Tibial nerve (tissue), 4 donors: ENCODE results near the gene RELL1. TPM values are rescaled to one million over a fixed set of nuclear protein-coding genes. Genes with fewer than 3 reads are reported as not detected.

ENCODE experiments used
- DNase-seq, 2 donors: peaks; one replicate each; pipeline ENCODE4 v3.0.0-alpha.2; 2019; ENCODE audit warnings: low spot score in 2 of 2
- H3K27ac ChIP-seq, 4 donors: fragments of 200-600 bp; sonication (generic) in 3 of 4; one replicate each; pipeline ENCODE4 v1.5.1; 2017 to 2019; ENCODE audit warnings: mild to moderate bottlenecking in 1 of 4
- H3K27me3 ChIP-seq, 2 donors: fragments of 200-600 bp; sonication (generic) in 1 of 2; one replicate each; pipeline versions ENCODE4 v1.5.1 to v1.6.0; 2017 to 2019
- H3K36me3 ChIP-seq, 3 donors: fragments of 200-600 bp; sonication (generic); one replicate each; pipeline ENCODE4 v1.5.1; 2018 to 2019
- H3K4me1 ChIP-seq, 4 donors: fragments of 200-600 bp; sonication (generic) in 3 of 4; one replicate each; pipeline ENCODE4 v1.5.1; 2017 to 2019
- H3K4me3 ChIP-seq, 4 donors: fragments of 200-600 bp; sonication (generic) in 3 of 4; one replicate each; pipeline ENCODE4 v1.5.1; 2017 to 2019; ENCODE audit warnings: mild to moderate bottlenecking in 1 of 4, moderate library complexity in 1 of 4
- H3K9me3 ChIP-seq, 4 donors: fragments of 200-600 bp; sonication (generic) in 3 of 4; one replicate each; pipeline ENCODE4 v1.5.1; 2017 to 2019
- EP300 ChIP-seq, 2 donors: sonication (generic); formaldehyde crosslinking; IDR thresholded peaks; one replicate each; pipeline ENCODE4 v1.6.1; 2017; ENCODE audit warnings: antibody characterized with exemption in 2 of 2, mild to moderate bottlenecking in 1 of 2
- POLR2A ChIP-seq, 2 donors: fragments of 450-650 bp; IDR thresholded peaks; one replicate each; pipeline ENCODE4 v1.6.1; 2017; ENCODE audit warnings: antibody characterized with exemption in 2 of 2, mild to moderate bottlenecking in 2 of 2, moderate library complexity in 2 of 2
- WGBS, 2 donors: methylation state at CpG; one replicate each; pipeline ENCODE4 v1.1.5; 2018; 5-methylcytosine and 5-hydroxymethylcytosine counted together
- total RNA-seq, 4 donors: library from RNA; depleted of rRNA; stranded (reverse); fragments of >200 nt; gene quantifications; one replicate each; pipeline ENCODE4 v1.1.0, GENCODE V29; 2016
- TF ChIP-seq, protein P1 (sequence below), 5 experiments: fragments of 200-600 bp in 3 of 5; fragments of 450-650 bp in 2 of 5; sonication (generic) in 3 of 5; IDR thresholded peaks; one replicate each; pipeline ENCODE4 v1.5.1; 2016 to 2019; ENCODE audit warnings: antibody characterized with exemption in 5 of 5, mild to moderate bottlenecking in 3 of 5, moderate library complexity in 2 of 5

RELL1 gene
- total RNA-seq, 4 donors from 2014 or later = 43.8 to 78.0 (median 61.2) TPM

DNA sequence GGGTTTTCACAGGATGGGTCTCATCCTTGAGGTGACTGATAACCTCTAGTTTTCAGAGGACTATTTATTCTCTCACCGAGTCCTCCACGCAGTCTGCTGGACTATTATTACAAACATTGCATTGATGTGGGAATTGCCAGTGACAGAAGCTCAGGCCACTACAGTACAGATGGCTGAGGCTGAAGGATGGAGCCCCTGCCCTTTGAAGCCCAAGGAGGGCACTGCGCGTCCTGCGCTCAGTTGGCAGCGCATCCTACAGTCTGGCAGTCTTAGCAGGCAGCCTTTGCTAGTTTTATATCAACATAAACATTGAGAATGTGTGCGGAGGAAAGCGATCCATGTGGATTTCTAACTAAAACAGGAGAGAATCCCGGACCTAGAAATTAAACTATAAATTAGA lies 1.5 kb upstream of the RELL1 start:
- H3K4me3 ChIP-seq = no peak overlapping the region
- H3K9me3 ChIP-seq = no peaks in the 10 kb centered on the region
- no peaks in the 10 kb centered on the region for H3K27me3 ChIP-seq
- no peaks in the 10 kb centered on the region for H3K36me3 ChIP-seq
- peaks cover 0 to 33% (median 15%) of the 10 kb centered on the region in 4 donors for H3K4me1 ChIP-seq
- peak overlapping the region in 1 of 4 donors; percentile 90 for H3K27ac ChIP-seq
- TF ChIP-seq POLR2A (IDR thresholded peaks at IDR 0.05) (no peak), EP300 (IDR thresholded peaks at IDR 0.05) (no peak)
- TF ChIP-seq, protein P1, sequence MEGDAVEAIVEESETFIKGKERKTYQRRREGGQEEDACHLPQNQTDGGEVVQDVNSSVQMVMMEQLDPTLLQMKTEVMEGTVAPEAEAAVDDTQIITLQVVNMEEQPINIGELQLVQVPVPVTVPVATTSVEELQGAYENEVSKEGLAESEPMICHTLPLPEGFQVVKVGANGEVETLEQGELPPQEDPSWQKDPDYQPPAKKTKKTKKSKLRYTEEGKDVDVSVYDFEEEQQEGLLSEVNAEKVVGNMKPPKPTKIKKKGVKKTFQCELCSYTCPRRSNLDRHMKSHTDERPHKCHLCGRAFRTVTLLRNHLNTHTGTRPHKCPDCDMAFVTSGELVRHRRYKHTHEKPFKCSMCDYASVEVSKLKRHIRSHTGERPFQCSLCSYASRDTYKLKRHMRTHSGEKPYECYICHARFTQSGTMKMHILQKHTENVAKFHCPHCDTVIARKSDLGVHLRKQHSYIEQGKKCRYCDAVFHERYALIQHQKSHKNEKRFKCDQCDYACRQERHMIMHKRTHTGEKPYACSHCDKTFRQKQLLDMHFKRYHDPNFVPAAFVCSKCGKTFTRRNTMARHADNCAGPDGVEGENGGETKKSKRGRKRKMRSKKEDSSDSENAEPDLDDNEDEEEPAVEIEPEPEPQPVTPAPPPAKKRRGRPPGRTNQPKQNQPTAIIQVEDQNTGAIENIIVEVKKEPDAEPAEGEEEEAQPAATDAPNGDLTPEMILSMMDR (IDR thresholded peaks at IDR 0.05) = no peak
- WGBS, 2 donors = 87 to 88% methylated on average over 9 of the region's 9 CpGs
- no peak for DNase-seq

DNA sequence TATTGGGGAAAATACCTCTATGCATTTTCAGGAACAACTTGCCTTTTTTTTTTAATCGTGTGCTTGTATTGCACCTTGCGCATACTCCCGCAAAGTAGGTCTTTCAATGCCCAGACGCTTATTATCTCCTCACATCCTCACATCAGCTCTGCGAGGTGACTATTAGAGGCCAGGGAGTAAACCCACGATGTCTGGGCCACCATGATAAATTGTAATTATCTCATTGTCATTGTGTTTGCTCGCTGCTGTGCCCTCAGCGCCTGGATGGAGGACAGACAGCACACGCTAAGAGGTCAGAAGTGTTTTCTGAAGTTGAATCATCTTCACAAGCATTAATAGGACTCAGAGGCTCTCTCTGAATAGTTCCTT lies 1.0 kb upstream of the RELL1 start:
- H3K4me3 ChIP-seq = peak overlapping the region; percentile 50 to 95 (median 76)
- WGBS, 2 donors = 48 to 50% methylated on average over 9 of the region's 9 CpGs
- no peak for TF ChIP-seq POLR2A (IDR thresholded peaks at IDR 0.05)
- TF ChIP-seq, protein P1 (IDR thresholded peaks at IDR 0.05) = no peak
- TF ChIP-seq EP300 (IDR thresholded peaks at IDR 0.05) = no peak
- no peaks in the 10 kb centered on the region for H3K36me3 ChIP-seq
- no peaks in the 10 kb centered on the region for H3K27me3 ChIP-seq
- peaks cover 0 to 37% (median 18%) of the 10 kb centered on the region in 4 donors for H3K4me1 ChIP-seq
- DNase-seq = no peak
- no peaks in the 10 kb centered on the region for H3K9me3 ChIP-seq
- H3K27ac ChIP-seq = peak overlapping the region; percentile 66 to 98 (median 90)

DNA sequence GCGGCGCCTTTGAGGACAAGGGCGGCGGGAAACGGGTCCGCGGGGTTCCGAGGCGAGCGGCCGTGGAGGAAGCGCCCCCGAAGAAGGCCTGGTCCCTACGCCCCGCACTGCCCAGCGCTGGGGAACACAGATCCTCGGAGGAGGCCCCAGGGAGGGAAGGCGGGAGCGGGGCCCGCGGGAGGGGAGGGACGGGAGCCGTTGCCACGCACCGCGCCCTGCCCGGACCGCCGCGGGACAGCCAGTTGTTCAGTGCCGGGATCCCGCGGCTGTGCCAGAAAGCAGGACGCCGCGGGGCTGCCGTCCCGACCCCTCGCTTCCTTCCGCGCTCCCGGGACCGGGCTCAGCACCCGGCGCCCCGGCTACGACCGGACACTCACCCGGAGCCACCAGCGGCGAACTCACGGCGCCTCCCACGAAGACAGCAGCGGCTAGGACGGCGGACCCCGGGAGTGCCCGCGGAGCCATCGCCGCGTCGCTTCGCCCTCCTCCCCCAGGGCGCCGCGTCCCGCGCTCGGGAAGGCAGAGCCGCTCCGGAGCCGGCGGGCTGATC lies 278 bp downstream of the RELL1 start:
- H3K4me3 ChIP-seq = peak overlapping the region; percentile 64 to 99 (median 92)
- H3K36me3 ChIP-seq = no peaks in the 10 kb centered on the region
- H3K27ac ChIP-seq = peak overlapping the region; percentile 89 to 99 (median 96)
- H3K9me3 ChIP-seq = no peaks in the 10 kb centered on the region
- H3K4me1 ChIP-seq = peaks cover 0 to 37% (median 18%) of the 10 kb centered on the region in 4 donors
- no peaks in the 10 kb centered on the region for H3K27me3 ChIP-seq
- TF ChIP-seq POLR2A (IDR thresholded peaks at IDR 0.05) (peak; percentile 64 to 90), EP300 (IDR thresholded peaks at IDR 0.05) (peak in 1 of 2 donors; percentile 90)
- TF ChIP-seq, protein P1 (IDR thresholded peaks at IDR 0.05) = peak in 2 of 5 experiments; percentile 10 to 34
- peak; percentile 22 to 34 for DNase-seq
- 0 to 1% methylated on average over 38 to 48 of the region's 75 CpGs for WGBS, 2 donors

DNA sequence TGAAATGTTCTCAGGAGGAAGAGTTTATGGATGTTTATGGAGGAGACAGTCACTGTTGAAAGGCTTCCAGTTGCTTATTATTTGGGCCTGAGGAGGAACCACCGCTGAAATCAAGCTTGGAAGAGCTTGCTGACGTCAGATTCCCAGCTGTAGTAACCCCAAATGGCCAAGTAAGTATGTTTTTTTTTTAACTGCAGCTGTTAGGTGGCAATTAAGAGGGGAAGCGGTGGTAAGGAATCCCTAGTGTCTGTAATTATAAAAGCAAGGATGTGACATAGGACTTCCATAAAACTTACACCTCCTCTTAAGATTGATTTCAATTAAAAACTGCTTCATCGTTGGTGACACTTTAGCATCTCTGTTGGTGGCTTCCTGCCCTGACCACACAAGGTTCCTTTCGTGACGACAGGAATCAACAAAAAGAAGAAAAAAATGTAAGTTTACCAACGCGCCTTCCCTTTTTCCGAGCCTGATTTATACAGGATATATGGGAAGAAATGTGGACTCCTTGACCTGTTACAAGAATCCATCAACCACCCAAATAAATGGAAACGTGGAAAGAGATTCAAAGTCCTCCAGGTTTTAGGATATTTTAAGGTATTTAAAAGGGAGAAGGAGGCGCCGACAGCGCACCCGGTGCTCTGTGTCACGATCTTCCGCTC lies 884 bp downstream of the RELL1 start:
- WGBS, 2 donors = 2 to 4% methylated on average over 16 of the region's 16 CpGs
- TF ChIP-seq EP300 (IDR thresholded peaks at IDR 0.05) (peak in 1 of 2 donors; percentile 46), POLR2A (IDR thresholded peaks at IDR 0.05) (no peak)
- TF ChIP-seq, protein P1 (IDR thresholded peaks at IDR 0.05) = no peak

DNA sequence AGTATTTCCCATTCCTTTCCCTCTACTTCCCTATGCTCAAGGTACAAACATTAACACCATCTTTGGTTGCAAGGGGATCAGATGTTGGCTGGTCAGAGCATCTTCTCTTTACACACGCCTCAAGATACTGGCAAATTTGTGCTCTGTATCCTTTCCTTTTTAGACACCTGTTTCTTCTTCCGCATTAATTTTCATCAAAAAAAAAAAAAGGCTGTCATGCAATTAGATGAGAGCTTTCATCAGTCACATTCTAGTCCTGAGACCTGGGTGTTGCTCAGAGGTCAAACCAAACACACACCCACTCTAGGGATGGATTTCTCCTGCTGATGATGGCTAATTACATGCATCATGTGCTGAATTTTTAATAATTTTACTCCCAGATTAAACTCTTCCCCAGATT lies 2.0 kb downstream of the RELL1 start:
- 97 to 99% methylated on average over 2 of the region's 2 CpGs for WGBS, 2 donors
- no peaks in the 10 kb centered on the region for H3K36me3 ChIP-seq
- TF ChIP-seq EP300 (IDR thresholded peaks at IDR 0.05) (no peak), POLR2A (IDR thresholded peaks at IDR 0.05) (no peak)
- TF ChIP-seq, protein P1 (IDR thresholded peaks at IDR 0.05) = no peak
- H3K27ac ChIP-seq = peak overlapping the region in 1 of 4 donors; percentile 89
- DNase-seq = no peak
- no peak overlapping the region for H3K4me3 ChIP-seq
- H3K9me3 ChIP-seq = no peaks in the 10 kb centered on the region
- no peaks in the 10 kb centered on the region for H3K27me3 ChIP-seq
- peaks cover 0 to 41% (median 18%) of the 10 kb centered on the region in 4 donors for H3K4me1 ChIP-seq

More for the DNA sequence above, 884 bp downstream of the RELL1 start:
- no peaks in the 10 kb centered on the region for H3K9me3 ChIP-seq
- H3K27me3 ChIP-seq = no peaks in the 10 kb centered on the region
- no peaks in the 10 kb centered on the region for H3K36me3 ChIP-seq
- peak overlapping the region; percentile 64 to 99 (median 92) for H3K4me3 ChIP-seq
- no peak for DNase-seq
- H3K4me1 ChIP-seq = peaks cover 0 to 37% (median 18%) of the 10 kb centered on the region in 4 donors
- H3K27ac ChIP-seq = peak overlapping the region; percentile 89 to 99 (median 96)
